Ramos (cell line): Measurements from ENCODE around the gene TRERF1.
"Not testable (repeated sequence)": the region's sequence is repeated elsewhere in the genome, so short reads cannot be mapped to it uniquely, and the experiment has no call there.

Source experiments
- in situ Hi-C: fragments of 300-500 bp; cut with MboI; formaldehyde crosslinking; loops from one replicate; pipeline ENCODE4 v1.14.3; 2022; ENCODE audit warnings: low sequenced_read_pairs; ENCODE audit not compliant: unreplicated experiment

TRERF1 gene

GRCh38 chr6:42341771-42342553 is 109.8 kb downstream of the TRERF1 start:
- in situ Hi-C loops: no loop called here

- in situ Hi-C loops: no loop called here
These were observed 110.5 kb downstream of the TRERF1 start for GRCh38 chr6:42341221-42341620.

GRCh38 chr6:42340511-42340910 is 111.2 kb downstream of the TRERF1 start:
- in situ Hi-C loops: no loop called here

GRCh38 chr6:42339991-42340401 is 111.7 kb downstream of the TRERF1 start:
- in situ Hi-C loops: no loop called here

GRCh38 chr6:42338744-42339222 is 112.9 kb downstream of the TRERF1 start:
- in situ Hi-C loops: no loop called here

GRCh38 chr6:42337985-42338743 is 113.6 kb downstream of the TRERF1 start:
- in situ Hi-C loops: no loop called here

GRCh38 chr6:42336431-42336830 is 115.3 kb downstream of the TRERF1 start:
- in situ Hi-C loops: no loop called here

- in situ Hi-C loops: no loop called here
These were observed 115.8 kb downstream of the TRERF1 start for GRCh38 chr6:42335896-42336295.

- in situ Hi-C loops: no loop called here
These were observed 116.9 kb downstream of the TRERF1 start for GRCh38 chr6:42334870-42335269.

GRCh38 chr6:42333612-42334011 is 118.1 kb downstream of the TRERF1 start:
- in situ Hi-C loops: no loop called here

- in situ Hi-C loops: no loop called here
These were observed 118.8 kb downstream of the TRERF1 start for GRCh38 chr6:42332916-42333315.

GRCh38 chr6:42331019-42331418 is 120.7 kb downstream of the TRERF1 start:
- in situ Hi-C loops: no loop called here

GRCh38 chr6:42326248-42326647 is 125.5 kb downstream of the TRERF1 start:
- in situ Hi-C loops: no loop called here

- in situ Hi-C loops: not testable (repeated sequence)
These were observed 126.9 kb downstream of the TRERF1 start for GRCh38 chr6:42324656-42325324.

- in situ Hi-C loops: no loop called here
These were observed 129.1 kb downstream of the TRERF1 start for GRCh38 chr6:42322676-42323075.

GRCh38 chr6:42321976-42322375 is 129.8 kb downstream of the TRERF1 start:
- in situ Hi-C loops: no loop called here

GRCh38 chr6:42320762-42321161 is 131.0 kb downstream of the TRERF1 start:
- in situ Hi-C loops: no loop called here

- in situ Hi-C loops: no loop called here
These were observed 133.2 kb downstream of the TRERF1 start for GRCh38 chr6:42318480-42318879.

- in situ Hi-C loops: no loop called here
These were observed 134.7 kb downstream of the TRERF1 start for GRCh38 chr6:42316981-42317380.

- in situ Hi-C loops: no loop called here
These were observed 135.4 kb downstream of the TRERF1 start for GRCh38 chr6:42315991-42316970.
